Measurements from ENCODE around the gene SORBS2. TPM values are rescaled to one million over a fixed set of nuclear protein-coding genes. Genes with fewer than 3 reads are reported as not detected.

SORBS2 gene
- total RNA-seq, 2 experiments from 2014 or later: not detected

- H3K27ac ChIP-seq (ENCODE audit: low read depth in 1 of 2, low read length in 2 of 2): no peak overlapping the region
- H3K4me3 ChIP-seq (ENCODE audit: low read length): no peak overlapping the region
- Mint-ChIP-seq H3K27ac (no peak overlapping the region), H3K36me3 (ENCODE audit: low read depth) (no peaks in the 10 kb centered on the region), H3K9me3 (no peaks in the 10 kb centered on the region), H3K4me3 (no peak overlapping the region), H3K27me3 (peaks cover 37% of the 10 kb centered on the region), H3K4me1 (ENCODE audit: low read depth) (no peaks in the 10 kb centered on the region)
- TF ChIP-seq, protein P1, sequence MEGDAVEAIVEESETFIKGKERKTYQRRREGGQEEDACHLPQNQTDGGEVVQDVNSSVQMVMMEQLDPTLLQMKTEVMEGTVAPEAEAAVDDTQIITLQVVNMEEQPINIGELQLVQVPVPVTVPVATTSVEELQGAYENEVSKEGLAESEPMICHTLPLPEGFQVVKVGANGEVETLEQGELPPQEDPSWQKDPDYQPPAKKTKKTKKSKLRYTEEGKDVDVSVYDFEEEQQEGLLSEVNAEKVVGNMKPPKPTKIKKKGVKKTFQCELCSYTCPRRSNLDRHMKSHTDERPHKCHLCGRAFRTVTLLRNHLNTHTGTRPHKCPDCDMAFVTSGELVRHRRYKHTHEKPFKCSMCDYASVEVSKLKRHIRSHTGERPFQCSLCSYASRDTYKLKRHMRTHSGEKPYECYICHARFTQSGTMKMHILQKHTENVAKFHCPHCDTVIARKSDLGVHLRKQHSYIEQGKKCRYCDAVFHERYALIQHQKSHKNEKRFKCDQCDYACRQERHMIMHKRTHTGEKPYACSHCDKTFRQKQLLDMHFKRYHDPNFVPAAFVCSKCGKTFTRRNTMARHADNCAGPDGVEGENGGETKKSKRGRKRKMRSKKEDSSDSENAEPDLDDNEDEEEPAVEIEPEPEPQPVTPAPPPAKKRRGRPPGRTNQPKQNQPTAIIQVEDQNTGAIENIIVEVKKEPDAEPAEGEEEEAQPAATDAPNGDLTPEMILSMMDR (IDR thresholded peaks at IDR 0.05): no peak
- H3K4me1 ChIP-seq (ENCODE audit: insufficient read depth, low read length): no peaks in the 10 kb centered on the region
- H3K27me3 ChIP-seq (ENCODE audit: control insufficient read depth in 1 of 2, insufficient read depth in 2 of 2, low read length in 2 of 2): peaks cover 0 to 6% of the 10 kb centered on the region in 2 experiments
- DNase-seq (no peak), ATAC-seq (ENCODE audit: poor library complexity) (no peak)
- CTCF ChIA-PET: no interaction called here
- H3K9me3 ChIP-seq (ENCODE audit: control insufficient read depth in 1 of 2, insufficient read depth in 1 of 2, low read length in 2 of 2): no peaks in the 10 kb centered on the region
- intact Hi-C loops (cut with DNase I, micrococcal nuclease): no loop called here
- POLR2A ChIA-PET: no interaction called here
- H3K36me3 ChIP-seq (ENCODE audit: insufficient read depth, low read length): no peaks in the 10 kb centered on the region
These were observed 1.1 kb downstream of the SORBS2 start for GRCh38 chr4:185810746-185811508.

- H3K27me3 ChIP-seq (ENCODE audit: control insufficient read depth in 1 of 2, insufficient read depth in 2 of 2, low read length in 2 of 2): peaks cover 0 to 6% of the 10 kb centered on the region in 2 experiments
- TF ChIP-seq, protein P1 (IDR thresholded peaks at IDR 0.05): no peak
- H3K27ac ChIP-seq (ENCODE audit: low read depth in 1 of 2, low read length in 2 of 2): no peak overlapping the region
- no peak for ATAC-seq (ENCODE audit: poor library complexity)
- no peaks in the 10 kb centered on the region for H3K36me3 Mint-ChIP-seq (ENCODE audit: low read depth)
- H3K9me3 ChIP-seq (ENCODE audit: control insufficient read depth in 1 of 2, insufficient read depth in 1 of 2, low read length in 2 of 2): no peaks in the 10 kb centered on the region
- DNase-seq: no peak
- H3K27me3 Mint-ChIP-seq: peaks cover 33% of the 10 kb centered on the region
- no peaks in the 10 kb centered on the region for H3K36me3 ChIP-seq (ENCODE audit: insufficient read depth, low read length)
- ChIA-PET CTCF (no interaction called here), POLR2A (no interaction called here)
- H3K4me1 ChIP-seq (ENCODE audit: insufficient read depth, low read length): no peaks in the 10 kb centered on the region
- no peak overlapping the region for H3K4me3 Mint-ChIP-seq
- H3K4me1 Mint-ChIP-seq (ENCODE audit: low read depth): no peaks in the 10 kb centered on the region
- intact Hi-C loops (cut with DNase I, micrococcal nuclease): no loop called here
- H3K27ac Mint-ChIP-seq: no peak overlapping the region
- H3K4me3 ChIP-seq (ENCODE audit: low read length): no peak overlapping the region
- no peaks in the 10 kb centered on the region for H3K9me3 Mint-ChIP-seq
These were observed 2.4 kb downstream of the SORBS2 start for GRCh38 chr4:185809533-185810071.

DNA sequence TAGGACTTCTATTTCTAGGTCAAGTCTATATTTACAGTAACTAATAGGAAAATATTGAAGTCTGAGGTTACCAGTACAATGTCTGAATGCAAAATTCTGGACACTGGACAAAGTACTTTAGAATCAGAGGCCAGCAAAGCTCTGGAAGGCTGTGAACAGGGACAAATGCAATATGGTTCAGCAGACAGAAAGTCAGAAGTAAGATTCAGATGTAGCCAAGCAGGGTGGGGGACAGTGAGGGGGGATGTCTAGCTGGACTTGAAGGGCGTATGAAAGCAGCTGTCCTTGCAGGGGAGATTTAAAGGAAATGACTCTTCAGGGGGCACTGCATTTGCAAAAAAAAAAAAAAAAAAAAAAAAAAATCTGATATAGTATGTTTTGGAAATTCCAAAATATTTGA is 2.9 kb downstream of the SORBS2 start:
- Histone ChIP-seq H3K27ac (ENCODE audit: low read depth in 1 of 2, low read length in 2 of 2) (no peak overlapping the region), H3K4me3 (ENCODE audit: low read length) (no peak overlapping the region), H3K36me3 (ENCODE audit: insufficient read depth, low read length) (no peaks in the 10 kb centered on the region), H3K4me1 (ENCODE audit: insufficient read depth, low read length) (no peaks in the 10 kb centered on the region), H3K9me3 (ENCODE audit: control insufficient read depth in 1 of 2, insufficient read depth in 1 of 2, low read length in 2 of 2) (no peaks in the 10 kb centered on the region), H3K27me3 (ENCODE audit: control insufficient read depth in 1 of 2, insufficient read depth in 2 of 2, low read length in 2 of 2) (peaks cover 0 to 6% of the 10 kb centered on the region in 2 experiments)
- Mint-ChIP-seq H3K27ac (no peak overlapping the region), H3K36me3 (ENCODE audit: low read depth) (no peaks in the 10 kb centered on the region), H3K27me3 (peaks cover 33% of the 10 kb centered on the region), H3K4me1 (ENCODE audit: low read depth) (no peaks in the 10 kb centered on the region), H3K4me3 (no peak overlapping the region), H3K9me3 (no peaks in the 10 kb centered on the region)
- TF ChIP-seq, protein P1 (IDR thresholded peaks at IDR 0.05): no peak
- ATAC-seq (ENCODE audit: poor library complexity): no peak
- intact Hi-C loops (cut with DNase I, micrococcal nuclease): no loop called here
- ChIA-PET POLR2A (no interaction called here), CTCF (no interaction called here)
- no peak for DNase-seq
